GM12878 (cell line): ENCODE data around the gene MGRN1. TPM values are rescaled to one million over a fixed set of nuclear protein-coding genes. Genes with fewer than 3 reads are reported as not detected.

Experiments
- ATAC-seq: fragments of 200-7000 bp; cut with Tn5 transposase; 3 replicates; pipeline ENCODE4 v1.9.1; 2020; ENCODE audit warnings: mild to moderate bottlenecking, moderate library complexity
- BruUV-seq: library from RNA; stranded (reverse); fragments of 400-500 nt; replicated peaks from 2 replicates; lab custom pipeline; 2021; lab: Mats Ljungman, UMichigan
- CTCF ChIA-PET: fragments of 300-600 bp; sonication (Branson Sonifier 250); formaldehyde crosslinking; extraction: SDS; loops from one replicate; lab custom pipeline; 2021; ENCODE audit warnings: inconsistent platforms; lab: Yijun Ruan, JAX
- POLR2A ChIA-PET: fragments of 350-600 bp; formaldehyde crosslinking; extraction: SDS; loops from one replicate; lab custom pipeline; 2021; ENCODE audit warnings: inconsistent platforms; lab: Charles Lee
- RAD21 ChIA-PET: fragments of 300-600 bp; sonication (Branson Sonifier 250); formaldehyde crosslinking; loops from one replicate; lab custom pipeline; 2023; ENCODE audit warnings: antibody characterized with exemption; ENCODE audit not compliant: unreplicated experiment; lab: Charles Lee
- SMC1A ChIA-PET: fragments of 300-600 bp; sonication (Branson Sonifier 250); formaldehyde crosslinking; loops from one replicate; lab custom pipeline; 2023; ENCODE audit not compliant: unreplicated experiment, uncharacterized antibody; lab: Charles Lee
- DNase-seq: peaks from one replicate; pipeline ENCODE4 v3.0.0-alpha.2; 2011; ENCODE audit warnings: low read depth, low spot score
- FAIRE-seq: peaks from 3 replicates; lab custom pipeline; 2011; peaks lifted over from hg19 to GRCh38; lab: Jason Lieb, UNC
- H2AFZ ChIP-seq: 2 replicates; pipeline ENCODE4 v1.6.0; 2011; ENCODE audit warnings: low read depth, low read length, control low read depth; ENCODE audit not compliant: control insufficient read depth
- H3K27ac ChIP-seq: 2 replicates; pipeline ENCODE4 v1.5.1; 2011; ENCODE audit warnings: control low read depth; ENCODE audit not compliant: control insufficient read depth, insufficient read depth
- H3K27me3 ChIP-seq, 2 experiments: replicated peaks in 1 of 2; 2 replicates each; pipeline versions ENCODE4 v1.6.0 to v1.6.1; 2011; ENCODE audit warnings: low read length in 1 of 2; ENCODE audit not compliant: control insufficient read depth in 2 of 2, insufficient read depth in 2 of 2
- H3K36me3 ChIP-seq, 2 experiments: 2 replicates each; pipeline ENCODE4 v1.5.1; 2011; ENCODE audit warnings: low read length in 1 of 2; ENCODE audit not compliant: control insufficient read depth in 2 of 2, insufficient read depth in 2 of 2
- H3K4me1 ChIP-seq: 2 replicates; pipeline ENCODE4 v1.6.1; 2011; ENCODE audit warnings: mild to moderate bottlenecking, low read length, moderate library complexity, mixed read lengths; ENCODE audit not compliant: control insufficient read depth, insufficient read depth
- H3K4me2 ChIP-seq: 2 replicates; pipeline ENCODE4 v1.6.0; 2011; ENCODE audit warnings: control low read depth; ENCODE audit not compliant: control insufficient read depth, insufficient read depth
- H3K4me3 ChIP-seq: fragments of 200-600 bp; sonication (generic); 2 replicates; pipeline ENCODE4 v1.5.1; 2016
- H3K79me2 ChIP-seq: 2 replicates; pipeline ENCODE4 v1.6.0; 2011; ENCODE audit warnings: low read length; ENCODE audit not compliant: control insufficient read depth, insufficient read depth
- H3K9ac ChIP-seq: 2 replicates; pipeline ENCODE4 v1.8.0; 2011; ENCODE audit warnings: low read length, control low read depth, mixed read lengths; ENCODE audit not compliant: control insufficient read depth, insufficient read depth
- H3K9me3 ChIP-seq: replicated peaks from 3 replicates; pipeline ENCODE4 v1.5.1; 2011; ENCODE audit warnings: mild to moderate bottlenecking, low read length; ENCODE audit not compliant: control insufficient read depth, insufficient read depth
- H4K20me1 ChIP-seq: 2 replicates; pipeline ENCODE4 v1.6.0; 2011; ENCODE audit not compliant: control insufficient read depth, insufficient read depth
- BHLHE40 ChIP-seq, 2 experiments: fragments of 450-650 bp in 1 of 2; IDR thresholded peaks; 2 replicates each; pipeline ENCODE4 v1.6.1; 2011 to 2017; ENCODE audit warnings: low read depth in 2 of 2, borderline replicate concordance in 1 of 2, improper control_type of control experiment in 1 of 2, low read length in 1 of 2, mild to moderate bottlenecking in 1 of 2
- CEBPB ChIP-seq, 2 experiments: fragments of 150-350 bp in 1 of 2; IDR thresholded peaks; 2 replicates each; pipeline ENCODE4 v1.6.1; 2012 to 2014; ENCODE audit warnings: low read depth in 2 of 2, low read length in 2 of 2, borderline replicate concordance in 1 of 2, inconsistent platforms in 1 of 2
- MEF2B ChIP-seq: fragments of 450-650 bp; IDR thresholded peaks from 2 replicates; pipeline ENCODE4 v1.6.1; 2018; ENCODE audit warnings: mild to moderate bottlenecking, moderate library complexity; ENCODE audit not compliant: partially characterized antibody, poor library complexity, severe bottlenecking
- RUNX3 ChIP-seq: IDR thresholded peaks from 2 replicates; pipeline ENCODE4 v1.6.1; 2012; ENCODE audit warnings: low read length, inconsistent platforms
- WGBS: methylation state at CpG from one replicate; pipeline ENCODE4 v1.1.6; 2016; ENCODE audit warnings: low lambda C conversion rate; ENCODE audit not compliant: insufficient replicate concordance, insufficient coverage; ENCODE audit errors: missing lambda C conversion rate; 5-methylcytosine and 5-hydroxymethylcytosine counted together
- in situ Hi-C: fragments of 300-500 bp; cut with MboI; formaldehyde crosslinking; loops from 9 replicates; pipeline ENCODE4 v1.14.3; 2018; ENCODE audit warnings: mixed read lengths
- intact Hi-C: fragments of 100-400 bp; cut with micrococcal nuclease; formaldehyde crosslinking; loops from one replicate; pipeline ENCODE4 v1.14.2; 2022; ENCODE audit not compliant: unreplicated experiment
- polyA plus RNA-seq, 11 experiments: library from polyadenylated mRNA; depleted of rRNA in 4 of 11; unstranded in 6 of 11; stranded (reverse) in 5 of 11; fragments of >200 nt; fragmentation: Nextera tagmentation in 4 of 11; fragmentation: Illumina TruSeq in 1 of 11; extraction: Ambion mirVana in 4 of 11; extraction: Trizol in 1 of 11; gene quantifications; 1 replicate in 1 of 11; 2 replicates in 10 of 11; pipeline versions ENCODE4 v1.2.1 to v1.2.3, GENCODE V29; 2011 to 2016; ENCODE audit warnings: inconsistent platforms in 2 of 11, missing spikeins in 2 of 11, low read depth in 1 of 11
- total RNA-seq, 4 experiments: library from RNA; depleted of rRNA in 3 of 4; stranded (reverse); fragments of >200 nt in 3 of 4; fragmentation: Illumina TruSeq in 1 of 4; extraction: Trizol in 1 of 4; gene quantifications; 2 replicates each; pipeline versions ENCODE4 v1.2.1 to v1.2.3, GENCODE V29; 2013 to 2021
- TF ChIP-seq, protein P1 (sequence below): IDR thresholded peaks from 2 replicates; pipeline ENCODE4 v1.6.1; 2011; ENCODE audit warnings: mild to moderate bottlenecking, low read depth, low read length, moderate library complexity; ENCODE audit not compliant: insufficient replicate concordance
- TF ChIP-seq, protein P2 (sequence below): fragments of 450-650 bp; formaldehyde crosslinking; IDR thresholded peaks from 2 replicates; pipeline ENCODE4 v1.4.0; 2022; ENCODE audit warnings: mild to moderate bottlenecking, moderate library complexity
- TF ChIP-seq, protein P3 (sequence below): IDR thresholded peaks from 2 replicates; pipeline ENCODE4 v1.6.1; 2011; ENCODE audit warnings: low read depth, mild to moderate bottlenecking, low read length, moderate library complexity, borderline replicate concordance; ENCODE audit errors: extremely low read depth

Gene MGRN1
- total and polyA plus RNA-seq, 10 of the 15 experiments (the other 5 are each of a cell fraction or from before 2014, with no cell fraction given) = 0.35 to 86.7 (median 14.6) TPM

DNA sequence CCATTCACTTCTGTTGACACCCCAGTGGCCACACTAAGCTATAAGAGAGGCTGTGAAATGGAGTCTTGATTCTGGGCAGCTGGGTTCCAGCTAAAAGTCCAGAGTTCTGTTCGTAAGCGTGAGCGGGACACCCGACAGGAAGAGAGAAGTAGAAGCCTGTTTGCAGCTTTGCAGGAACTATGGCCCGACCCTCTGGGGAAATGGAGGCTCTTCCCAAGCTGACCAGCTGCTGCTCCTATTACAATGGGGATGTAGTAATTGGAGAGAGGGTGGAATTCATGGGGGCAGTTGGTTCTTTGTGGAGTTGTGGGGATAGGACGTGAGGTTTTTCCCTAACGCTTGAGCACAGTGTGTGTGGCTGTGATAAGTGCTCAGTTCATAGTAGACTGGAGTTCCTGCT, 38.3 kb upstream of the MGRN1 start:
- no peak overlapping the region for H3K27ac ChIP-seq
- H3K79me2 ChIP-seq = no peaks in the 10 kb centered on the region
- H3K9ac ChIP-seq = no peak overlapping the region
- no peak for ATAC-seq
- TF ChIP-seq BHLHE40 (IDR thresholded peaks at IDR 0.05; ENCODE audit: borderline replicate concordance in 1 of 2, low read depth in 2 of 2, low read length in 1 of 2) (no peak), CEBPB (IDR thresholded peaks at IDR 0.05; ENCODE audit: borderline replicate concordance in 1 of 2, low read depth in 2 of 2, low read length in 2 of 2) (no peak)
- TF ChIP-seq, protein P1, sequence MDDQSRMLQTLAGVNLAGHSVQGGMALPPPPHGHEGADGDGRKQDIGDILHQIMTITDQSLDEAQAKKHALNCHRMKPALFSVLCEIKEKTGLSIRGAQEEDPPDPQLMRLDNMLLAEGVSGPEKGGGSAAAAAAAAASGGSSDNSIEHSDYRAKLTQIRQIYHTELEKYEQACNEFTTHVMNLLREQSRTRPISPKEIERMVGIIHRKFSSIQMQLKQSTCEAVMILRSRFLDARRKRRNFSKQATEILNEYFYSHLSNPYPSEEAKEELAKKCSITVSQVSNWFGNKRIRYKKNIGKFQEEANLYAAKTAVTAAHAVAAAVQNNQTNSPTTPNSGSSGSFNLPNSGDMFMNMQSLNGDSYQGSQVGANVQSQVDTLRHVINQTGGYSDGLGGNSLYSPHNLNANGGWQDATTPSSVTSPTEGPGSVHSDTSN = no peak
- no TSS peak for BruUV-seq
- CTCF ChIA-PET = interaction anchor here (0.5 to 2.5 kb wide), 16 partner anchors 8 to 369 kb away, joined by 3 to 52 read pairs (median 4); partner anchors contain the start of gene MGRN1
- no peak for DNase-seq
- no peak overlapping the region for H3K4me3 ChIP-seq
- no peaks in the 10 kb centered on the region for H3K36me3 ChIP-seq
- RAD21 ChIA-PET = interaction anchor here (1.1 to 2.0 kb wide), 6 partner anchors 21 to 80 kb away, joined by 3 to 17 read pairs (median 4); partner anchors contain the start of gene MGRN1
- no peaks in the 10 kb centered on the region for H4K20me1 ChIP-seq
- H3K9me3 ChIP-seq = peaks cover 8% of the 10 kb centered on the region; the same call in 2 of the 3 replicates
- no peak overlapping the region for H3K4me2 ChIP-seq
- 51% methylated on average over 7 of the region's 7 CpGs for WGBS
- POLR2A ChIA-PET = no interaction called here
- SMC1A ChIA-PET = interaction anchor here (1.1 to 2.5 kb wide), 5 partner anchors 13 to 80 kb away, joined by 3 to 18 read pairs (median 6); no protein-coding TSS in a partner anchor
- intact Hi-C loops (no loop called here), in situ Hi-C loops (no loop called here)
- FAIRE-seq = no peak
- no peaks in the 10 kb centered on the region for H3K4me1 ChIP-seq
- H3K27me3 ChIP-seq = no peaks in the 10 kb centered on the region; a peak in 1 of 4 replicates
- no peak overlapping the region for H2AFZ ChIP-seq

DNA sequence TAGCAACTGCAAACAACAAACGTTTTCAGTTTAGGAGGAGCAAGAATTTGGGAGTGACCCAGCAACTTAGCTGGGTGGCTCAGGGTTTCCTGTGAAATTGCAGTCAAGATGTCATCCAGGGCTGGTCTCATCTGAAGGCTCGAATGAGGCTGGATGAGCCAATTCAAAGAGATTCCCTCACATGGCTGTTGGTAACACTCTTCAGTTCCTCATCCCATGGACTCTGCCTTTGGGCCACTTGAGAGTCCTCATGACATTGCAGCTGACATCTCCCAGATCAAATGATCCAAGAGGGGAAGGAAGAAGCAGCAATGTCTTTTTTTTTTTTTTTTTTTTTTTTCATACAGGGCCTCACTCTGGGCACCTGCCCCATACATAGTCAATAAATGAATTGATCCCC, 36.2 kb upstream of the MGRN1 start:
- ChIA-PET RAD21 (interaction anchor here (1.9 kb wide), 1 partner anchor 83 kb away, joined by 6 read pairs; no protein-coding TSS in a partner anchor), POLR2A (interaction anchor here (0.7 kb wide), 2 partner anchors 83 to 759 kb away, joined by 3 to 7 read pairs; no protein-coding TSS in a partner anchor)
- H3K27ac ChIP-seq = no peak overlapping the region
- H3K9ac ChIP-seq = no peak overlapping the region
- TF ChIP-seq, protein P2, sequence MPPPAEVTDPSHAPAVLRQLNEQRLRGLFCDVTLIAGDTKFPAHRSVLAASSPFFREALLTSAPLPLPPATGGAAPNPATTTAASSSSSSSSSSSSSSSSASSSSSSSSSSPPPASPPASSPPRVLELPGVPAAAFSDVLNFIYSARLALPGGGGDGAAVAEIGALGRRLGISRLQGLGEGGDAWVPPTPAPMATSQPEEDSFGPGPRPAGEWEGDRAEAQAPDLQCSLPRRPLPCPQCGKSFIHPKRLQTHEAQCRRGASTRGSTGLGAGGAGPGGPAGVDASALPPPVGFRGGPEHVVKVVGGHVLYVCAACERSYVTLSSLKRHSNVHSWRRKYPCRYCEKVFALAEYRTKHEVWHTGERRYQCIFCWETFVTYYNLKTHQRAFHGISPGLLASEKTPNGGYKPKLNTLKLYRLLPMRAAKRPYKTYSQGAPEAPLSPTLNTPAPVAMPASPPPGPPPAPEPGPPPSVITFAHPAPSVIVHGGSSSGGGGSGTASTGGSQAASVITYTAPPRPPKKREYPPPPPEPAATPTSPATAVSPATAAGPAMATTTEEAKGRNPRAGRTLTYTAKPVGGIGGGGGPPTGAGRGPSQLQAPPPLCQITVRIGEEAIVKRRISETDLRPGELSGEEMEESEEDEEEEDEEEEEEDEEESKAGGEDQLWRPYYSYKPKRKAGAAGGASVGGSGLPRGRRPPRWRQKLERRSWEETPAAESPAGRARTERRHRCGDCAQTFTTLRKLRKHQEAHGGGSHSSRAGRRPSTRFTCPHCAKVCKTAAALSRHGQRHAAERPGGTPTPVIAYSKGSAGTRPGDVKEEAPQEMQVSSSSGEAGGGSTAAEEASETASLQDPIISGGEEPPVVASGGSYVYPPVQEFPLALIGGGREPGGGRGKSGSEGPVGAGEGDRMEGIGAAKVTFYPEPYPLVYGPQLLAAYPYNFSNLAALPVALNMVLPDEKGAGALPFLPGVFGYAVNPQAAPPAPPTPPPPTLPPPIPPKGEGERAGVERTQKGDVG = no peak
- TF ChIP-seq, protein P3, sequence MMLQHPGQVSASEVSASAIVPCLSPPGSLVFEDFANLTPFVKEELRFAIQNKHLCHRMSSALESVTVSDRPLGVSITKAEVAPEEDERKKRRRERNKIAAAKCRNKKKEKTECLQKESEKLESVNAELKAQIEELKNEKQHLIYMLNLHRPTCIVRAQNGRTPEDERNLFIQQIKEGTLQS = no peak
- TF ChIP-seq RUNX3 (no peak), MEF2B (no peak)
- TF ChIP-seq, all 136 proteins: peak for 0
- H3K9me3 ChIP-seq = peaks cover 8% of the 10 kb centered on the region; the same call in 2 of the 3 replicates
- no peak for FAIRE-seq
- no peak overlapping the region for H2AFZ ChIP-seq
- 3% methylated on average over 2 of the region's 2 CpGs for WGBS
- DNase-seq = no peak
- in situ Hi-C loops (no loop called here), intact Hi-C loops (no loop called here)
- H3K36me3 ChIP-seq = no peaks in the 10 kb centered on the region
- ATAC-seq = no peak
- BruUV-seq = no TSS peak
- H3K79me2 ChIP-seq = no peaks in the 10 kb centered on the region
- ChIA-PET SMC1A (interaction anchor here (1.3 kb wide), 1 partner anchor 81 kb away, joined by 4 read pairs; no protein-coding TSS in a partner anchor), CTCF (interaction anchor here (0.6 to 2.3 kb wide), 5 partner anchors 36 to 83 kb away, joined by 3 to 13 read pairs (median 4); partner anchors contain the start of gene MGRN1)
- no peaks in the 10 kb centered on the region; a peak in 2 of 4 replicates for H3K27me3 ChIP-seq
- H3K4me2 ChIP-seq = no peak overlapping the region
- no peaks in the 10 kb centered on the region for H4K20me1 ChIP-seq
- no peak overlapping the region for H3K4me3 ChIP-seq
- H3K4me1 ChIP-seq = no peaks in the 10 kb centered on the region
